SK-N-DZ (cell line): ENCODE measurements around the gene BBX. TPM values are rescaled to one million over a fixed set of nuclear protein-coding genes. Genes with fewer than 3 reads are reported as not detected.
A peak's percentile ranks its signal among the peaks of the same experiment; 100 is the strongest.

ENCODE experiments used
- DNase-seq: peaks from one replicate; pipeline ENCODE4 v3.0.0-alpha.2; 2015; ENCODE audit warnings: low spot score
- polyA plus RNA-seq, 2 experiments: library from polyadenylated mRNA; depleted of rRNA; stranded (reverse); fragments of >200 nt; gene quantifications; 2 replicates each; pipeline ENCODE4 v1.2.3, GENCODE V29; 2014

Gene BBX
- polyA plus RNA-seq (2014; cell fraction: cytosol; rRNA removed), result 7.6 and 11.2 TPM in 2 replicates
- polyA plus RNA-seq (2014; cell fraction: nucleus; rRNA removed), result 6.0 and 9.0 TPM in 2 replicates

DNA sequence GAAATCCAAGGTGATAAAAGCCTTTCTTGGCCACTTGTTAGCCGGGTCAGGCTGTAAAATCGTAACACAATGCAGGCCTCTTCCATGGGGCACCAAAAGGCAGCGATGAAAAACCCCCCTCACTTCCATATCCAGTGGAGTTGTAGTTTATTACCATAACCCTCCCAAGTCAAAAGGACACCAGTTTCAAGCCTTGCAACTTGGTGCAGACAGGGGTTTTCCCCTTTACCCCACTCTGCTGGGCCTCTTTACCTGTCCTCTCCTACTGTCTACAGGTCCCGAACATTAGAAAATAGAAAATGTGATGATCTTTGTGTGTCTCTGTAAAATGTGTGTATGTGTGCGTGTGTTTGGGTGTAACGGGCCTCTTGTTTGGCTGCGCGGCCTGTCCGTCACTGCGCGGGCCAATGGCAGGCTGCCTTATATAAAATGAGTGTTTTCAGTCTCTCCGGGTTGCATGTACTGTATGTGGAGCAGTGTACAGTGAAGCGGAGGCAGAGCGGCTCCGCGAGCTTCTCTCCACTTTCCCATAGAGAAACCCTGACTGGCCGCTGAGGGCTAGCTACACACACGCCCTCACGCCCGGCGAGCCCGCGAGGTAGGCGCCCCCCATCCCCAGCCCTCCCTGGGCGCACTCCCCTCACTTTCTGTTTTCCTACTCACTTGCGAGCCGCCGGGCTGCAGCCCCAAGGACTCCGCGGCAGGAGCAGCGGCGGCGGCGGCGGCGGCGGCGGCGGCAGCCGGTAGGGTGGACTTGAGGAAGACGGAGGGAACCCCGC lies at the start of gene BBX:
Gene BBX (plus strand): TSS at position 453 of the 779 bp plus-strand sequence. CDS start 187,499 bp downstream, outside the sequence.
- peak; percentile 96 for DNase-seq

DNA sequence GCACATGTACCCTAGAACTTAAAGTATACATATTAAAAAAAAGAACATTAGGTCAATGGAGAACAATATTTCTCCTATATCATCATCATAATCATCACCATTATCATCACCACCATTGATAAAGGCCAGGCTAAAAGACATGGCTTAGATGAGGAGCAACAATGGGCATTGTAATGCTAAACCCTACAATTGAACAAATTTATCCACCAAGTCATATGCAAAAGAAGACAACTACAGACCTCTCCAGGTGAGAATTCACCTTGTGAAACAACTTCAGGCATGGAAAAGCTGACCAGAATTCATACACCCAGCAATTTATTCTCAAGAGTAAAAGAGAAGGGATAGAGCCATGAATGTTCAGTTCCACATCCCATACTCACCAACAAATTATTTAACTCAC lies 46.3 kb upstream of the BBX start:
- DNase-seq, result no peak

DNA sequence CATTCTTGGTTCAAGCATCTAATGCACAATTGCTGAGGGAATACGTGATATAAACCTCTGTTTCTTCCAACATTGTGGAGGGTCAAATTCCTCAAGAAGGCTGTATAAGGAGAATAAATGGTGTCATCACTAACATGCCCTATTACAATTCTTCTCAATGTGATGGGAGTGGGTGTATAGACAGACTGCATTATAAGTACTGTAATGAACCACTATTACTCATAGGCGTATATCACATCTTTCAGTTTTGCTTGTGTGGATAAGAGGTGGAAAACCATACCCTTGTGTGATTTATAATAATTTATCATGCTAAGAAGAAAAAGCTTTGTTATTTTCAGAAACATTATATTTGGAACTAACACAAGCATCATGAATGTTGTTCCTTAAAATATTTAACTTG lies 35.3 kb upstream of the BBX start:
- no peak for DNase-seq

GRCh38 chr3:107488942-107489341 lies 33.8 kb upstream of the BBX start:
- no peak for DNase-seq

GRCh38 chr3:107493134-107493533 lies 29.6 kb upstream of the BBX start:
- no peak for DNase-seq

- no peak for DNase-seq
Measured at GRCh38 chr3:107496855-107497254, 25.9 kb upstream of the BBX start.

GRCh38 chr3:107498646-107499045 lies 24.1 kb upstream of the BBX start:
- no peak for DNase-seq

DNA sequence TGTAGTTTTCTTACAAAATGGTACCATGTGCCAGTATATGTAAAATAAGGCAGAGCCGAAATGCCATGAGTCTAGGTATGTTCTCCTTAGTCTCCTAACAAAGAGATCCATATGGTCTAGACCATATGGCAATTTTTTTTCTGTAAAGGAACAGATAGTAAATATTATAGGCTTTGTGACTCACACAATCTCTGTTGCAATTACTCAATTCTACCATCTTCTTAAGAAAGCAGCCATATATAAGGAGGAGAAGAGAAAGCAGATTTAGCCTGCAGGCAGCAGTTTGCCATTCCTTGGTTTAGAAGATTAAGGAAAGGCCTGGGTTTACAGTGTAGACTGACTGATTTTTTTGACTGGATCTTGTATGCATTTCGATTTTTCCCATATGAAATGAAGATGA lies 16.3 kb upstream of the BBX start:
- DNase-seq, result no peak

DNA sequence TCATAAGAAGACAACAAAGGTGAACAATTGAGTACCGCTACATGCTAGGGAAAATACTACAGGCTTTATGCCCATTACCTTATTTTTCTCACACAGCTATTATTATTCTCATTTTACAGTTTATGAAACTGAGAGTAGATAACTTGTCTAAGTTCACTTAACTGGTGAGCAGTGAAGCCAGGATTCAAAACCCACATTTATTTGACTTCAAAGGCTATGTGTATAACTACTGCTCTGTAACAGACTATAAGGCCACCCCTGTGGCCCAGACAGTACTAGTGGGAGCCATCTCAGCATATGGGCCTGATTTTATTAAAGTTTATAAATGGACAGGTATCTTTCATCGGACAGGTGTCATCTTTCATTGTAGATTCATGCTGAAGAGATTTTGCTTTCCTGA lies 14.4 kb upstream of the BBX start:
- DNase-seq, result no peak

- DNase-seq, result no peak
Measured at GRCh38 chr3:107512108-107512507, 10.7 kb upstream of the BBX start.

GRCh38 chr3:107514453-107514852 lies 8.3 kb upstream of the BBX start:
- no peak for DNase-seq

DNA sequence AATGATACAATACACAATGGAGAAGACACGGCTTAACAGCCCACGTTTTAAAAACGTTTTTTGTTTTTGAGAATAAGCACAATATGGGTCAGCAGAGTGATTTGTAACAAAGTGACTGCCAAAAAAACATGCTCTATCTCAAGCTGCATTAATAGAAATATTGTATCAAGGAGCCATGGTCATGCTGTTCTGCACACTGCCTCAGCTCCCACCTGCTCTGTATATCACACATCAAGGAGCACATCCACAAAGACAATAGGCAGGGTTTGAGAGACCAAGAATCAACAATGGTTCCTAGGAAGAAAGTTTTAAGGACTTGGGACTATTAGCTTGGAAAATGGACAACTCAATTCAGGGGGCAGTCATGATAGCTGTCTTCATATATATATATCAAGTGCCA lies 6.3 kb upstream of the BBX start:
- DNase-seq, result no peak

DNA sequence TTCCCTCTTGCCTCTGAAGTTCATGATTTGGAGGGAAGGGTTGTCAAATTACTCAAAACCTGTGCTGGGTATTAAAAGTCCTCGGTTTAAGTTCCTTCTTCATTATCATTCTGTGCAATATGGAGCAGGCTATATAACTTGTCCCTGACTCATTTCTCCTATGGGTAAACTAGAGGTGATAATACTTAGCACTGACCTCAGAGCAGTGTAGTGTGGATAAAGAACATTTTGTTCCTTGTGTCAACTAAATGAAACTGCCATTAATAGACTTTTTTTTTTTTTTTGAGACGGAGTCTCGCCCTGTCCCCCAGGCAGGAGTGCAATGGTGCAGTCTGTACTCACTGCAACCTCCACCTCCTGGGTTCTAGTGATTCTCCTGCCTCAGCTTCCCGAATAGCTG lies 2.2 kb upstream of the BBX start:
- DNase-seq, result no peak

DNA sequence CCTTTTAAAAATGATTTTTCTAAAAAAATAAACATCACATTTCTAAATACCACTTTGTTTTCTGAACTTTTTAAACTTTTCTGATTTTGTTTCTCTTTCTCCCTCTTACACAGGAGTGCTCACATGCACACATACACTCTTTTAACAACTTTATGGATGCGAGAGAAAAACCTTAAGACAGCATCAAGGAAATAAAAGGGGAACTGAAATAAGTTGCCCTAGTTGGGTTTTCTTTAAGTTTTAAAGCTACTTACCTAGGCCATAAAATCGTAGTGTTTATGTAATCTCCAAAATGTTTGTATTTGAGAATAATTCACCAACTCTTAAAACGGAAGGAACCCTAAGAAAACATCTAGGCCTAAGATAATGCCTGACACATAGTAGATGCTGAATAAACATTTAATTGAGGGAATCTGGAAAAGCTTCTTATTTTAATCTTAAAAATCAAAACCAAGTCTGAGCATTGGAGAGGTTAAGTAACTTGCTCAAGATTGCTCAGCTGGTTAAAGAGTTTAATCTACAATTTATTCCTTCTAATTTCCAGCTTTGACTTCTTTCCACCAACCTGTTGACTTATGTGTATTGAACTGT lies 1.2 kb upstream of the BBX start:
- DNase-seq, result no peak

DNA sequence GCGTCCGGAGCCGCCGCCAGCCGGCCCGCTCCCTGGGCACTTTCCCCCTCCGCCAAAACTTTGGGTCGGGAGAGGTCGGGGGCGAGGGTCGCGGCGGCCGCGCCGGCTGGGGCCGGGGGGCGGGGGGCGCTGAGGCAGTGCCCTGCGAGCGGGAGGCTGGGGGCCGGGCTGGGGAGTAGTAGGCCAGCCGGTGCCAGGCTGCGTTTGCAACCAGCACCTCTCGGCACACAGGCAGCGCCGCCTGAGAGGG lies 452 bp downstream of the BBX start:
- DNase-seq, result no peak

GRCh38 chr3:107523539-107524325 lies 970 bp downstream of the BBX start:
- peak; percentile 52 for DNase-seq

GRCh38 chr3:107524326-107524840 lies 1.6 kb downstream of the BBX start:
- DNase-seq, result no peak

DNA sequence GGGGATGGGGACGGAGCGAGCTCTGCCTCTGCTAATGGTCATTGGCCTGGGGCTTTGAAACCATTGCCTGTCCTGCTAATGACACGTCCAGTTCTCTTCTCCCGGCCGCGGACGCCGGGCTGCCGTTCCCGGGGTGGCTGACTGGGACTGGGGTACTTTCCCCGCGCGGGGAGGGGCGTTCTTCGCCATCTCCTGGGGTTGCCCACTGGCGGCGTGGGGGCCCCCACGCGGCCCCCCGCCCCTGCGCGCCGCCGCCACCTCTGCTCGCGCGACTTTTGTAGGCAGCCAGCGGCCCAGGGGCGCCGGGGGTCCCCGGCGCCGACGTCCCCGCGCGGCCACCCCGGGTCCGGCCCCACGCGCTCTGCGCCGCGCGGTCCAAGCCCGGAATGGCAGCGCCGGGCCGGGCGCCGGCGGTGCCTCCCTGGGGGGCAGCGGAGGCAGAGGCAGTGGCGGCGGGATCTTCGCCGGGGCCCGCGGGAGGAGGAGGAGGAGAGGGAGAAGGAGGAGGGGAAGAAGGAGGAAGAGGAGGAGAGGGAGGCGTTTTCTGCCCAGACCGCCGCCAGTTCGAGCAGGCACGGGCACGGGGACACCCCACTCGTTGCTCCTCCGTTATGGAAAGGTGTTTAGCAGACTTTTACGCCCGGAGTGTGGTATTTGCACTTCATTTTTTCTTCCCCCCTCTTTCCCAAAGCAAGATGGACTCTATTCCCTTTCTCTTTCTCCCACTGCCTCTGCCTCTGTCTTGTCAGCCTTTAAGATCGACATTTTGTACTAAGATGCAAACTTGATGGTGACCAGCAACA lies 2.3 kb downstream of the BBX start:
- DNase-seq, result peak; percentile 31

DNA sequence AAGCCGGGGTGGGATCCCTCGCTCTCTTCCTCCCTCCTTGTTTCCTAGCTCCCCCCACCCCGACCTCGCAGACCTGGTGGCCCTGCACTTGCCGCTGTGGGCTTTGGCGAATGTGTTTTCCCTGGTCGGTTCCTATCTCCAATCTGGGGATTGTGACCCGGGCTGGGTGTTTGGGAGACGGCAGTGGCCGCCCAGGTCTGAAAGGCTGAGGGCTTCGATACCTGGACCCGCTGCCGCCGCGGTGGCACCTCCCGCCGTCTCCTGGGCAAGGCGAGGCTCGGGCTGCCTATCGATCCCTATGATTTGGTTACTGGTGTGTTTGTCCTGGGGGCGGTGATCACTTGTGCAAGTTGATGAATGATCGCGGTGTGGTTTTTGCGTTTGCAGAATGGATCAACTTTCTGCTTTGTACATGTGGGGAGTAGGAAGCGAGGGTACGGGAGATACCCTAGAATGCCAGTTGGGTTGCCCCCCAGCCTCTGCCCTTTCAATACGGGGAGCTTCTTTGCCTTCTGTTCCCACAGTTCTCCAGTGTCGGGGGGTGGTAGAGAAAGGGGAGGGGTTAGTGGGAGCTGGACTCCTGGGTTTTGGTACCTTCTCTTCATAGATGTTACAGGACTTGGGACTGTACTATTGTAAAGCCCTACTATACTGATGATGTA lies 3.0 kb downstream of the BBX start:
- peak; percentile 11 for DNase-seq

DNA sequence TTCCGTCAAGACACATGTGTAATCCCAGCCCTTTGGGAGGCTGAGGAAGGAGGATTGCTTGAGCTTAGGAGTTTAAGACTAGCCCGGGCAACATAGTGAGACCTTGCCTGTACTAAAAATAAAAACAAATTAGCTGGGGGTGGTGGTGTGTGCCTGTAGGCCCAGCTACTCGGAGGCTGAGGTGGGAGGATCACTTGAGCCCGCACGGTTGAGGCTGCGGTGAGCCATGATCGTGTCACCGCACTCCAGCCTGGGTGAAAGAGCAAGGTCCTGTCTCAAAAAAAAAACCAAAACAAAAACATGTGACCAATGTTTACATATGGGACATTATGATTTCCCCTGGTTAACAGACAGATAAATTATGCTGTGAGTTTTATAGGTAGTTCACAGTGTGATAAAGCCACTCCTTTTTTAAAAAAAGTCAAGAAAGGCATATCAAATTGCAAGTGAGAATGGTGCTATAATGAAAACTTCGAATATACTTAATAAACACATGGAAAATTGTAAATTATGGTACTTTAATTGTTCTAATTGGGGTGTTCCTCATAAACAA lies 9.2 kb downstream of the BBX start:
- no peak for DNase-seq

- no peak for DNase-seq
Measured at GRCh38 chr3:107540857-107541256, 18.1 kb downstream of the BBX start.
